Measurements from ENCODE around the gene KRTAP5-5. TPM values are rescaled to one million over a fixed set of nuclear protein-coding genes. Genes with fewer than 3 reads are reported as not detected.

The KRTAP5-5 gene
- total and polyA plus RNA-seq, 10 of the 15 experiments (the other 5 are each of a cell fraction or from before 2014, with no cell fraction given) = not detected

DNA sequence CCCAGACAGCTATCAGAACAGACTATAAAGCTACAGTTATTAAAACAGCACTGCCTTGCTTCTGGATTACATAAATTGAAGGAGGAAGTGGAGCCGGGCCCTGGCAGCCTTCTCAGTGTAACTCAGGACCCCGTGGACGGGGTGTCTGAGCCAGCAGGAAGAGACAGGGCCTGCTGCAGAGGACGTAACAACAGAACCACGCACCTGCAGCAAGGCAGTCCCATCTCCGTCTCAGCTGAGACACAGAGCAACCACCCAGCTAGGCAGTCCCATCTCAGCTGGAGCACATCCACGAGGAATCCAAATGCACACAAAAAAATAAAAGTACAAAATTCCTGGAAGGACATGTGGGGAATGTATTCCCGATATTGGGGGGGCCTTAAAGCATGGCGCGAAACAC is 50.3 kb downstream of the KRTAP5-5 start:
- DNase-seq (ENCODE audit: low read depth, low spot score) (no peak), ATAC-seq (no peak), FAIRE-seq (no peak)
- no TSS peak for BruUV-seq (replicated peaks)
- in situ Hi-C loops (cut with MboI) (no loop called here), intact Hi-C loops (cut with micrococcal nuclease; ENCODE audit: unreplicated experiment) (no loop called here)
- no peak for TF ChIP-seq CEBPB (IDR thresholded peaks at IDR 0.05; ENCODE audit: borderline replicate concordance in 1 of 2, low read depth in 2 of 2, low read length in 2 of 2)
- no peak for TF ChIP-seq ZBED1 (IDR thresholded peaks at IDR 0.05; ENCODE audit: borderline replicate concordance)
- TF ChIP-seq NRF1 (conservative IDR thresholded peaks at IDR 0.05; ENCODE audit: low read depth, low read length) = no peak
- TF ChIP-seq SMARCA5 (IDR thresholded peaks at IDR 0.05) = no peak
- no peak overlapping the region for H3K27ac ChIP-seq (ENCODE audit: control insufficient read depth, insufficient read depth)
- H4K20me1 ChIP-seq (ENCODE audit: control insufficient read depth, insufficient read depth) = no peaks in the 10 kb centered on the region
- H3K4me1 ChIP-seq (ENCODE audit: control insufficient read depth, insufficient read depth, low read length) = no peaks in the 10 kb centered on the region
- no peak overlapping the region for H2AFZ ChIP-seq (ENCODE audit: control insufficient read depth, low read depth, low read length)
- 39% methylated on average over 10 of the region's 10 CpGs for WGBS (ENCODE audit: insufficient coverage, insufficient replicate concordance, low lambda C conversion rate, missing lambda C conversion rate)
- CTCF ChIA-PET = interaction anchor here (1.3 to 3.3 kb wide), 4 partner anchors 15 to 321 kb away, joined by 5 to 19 read pairs (median 6); no protein-coding TSS in a partner anchor
- H3K27me3 ChIP-seq (replicated peaks in 1 of 2; ENCODE audit: control insufficient read depth in 2 of 2, insufficient read depth in 2 of 2, low read length in 1 of 2) = no peaks in the 10 kb centered on the region; a peak in 2 of 4 replicates
- H3K4me2 ChIP-seq (ENCODE audit: control insufficient read depth, insufficient read depth) = no peak overlapping the region
- no peaks in the 10 kb centered on the region for H3K9me3 ChIP-seq (replicated peaks; ENCODE audit: control insufficient read depth, insufficient read depth, low read length)
- POLR2A ChIA-PET = no interaction called here
- H3K36me3 ChIP-seq (ENCODE audit: control insufficient read depth in 2 of 2, insufficient read depth in 2 of 2, low read length in 1 of 2) = no peaks in the 10 kb centered on the region
- H3K4me3 ChIP-seq = no peak overlapping the region
- no peak overlapping the region for H3K9ac ChIP-seq (ENCODE audit: control insufficient read depth, insufficient read depth, low read length)
- SMC1A ChIA-PET (ENCODE audit: uncharacterized antibody, unreplicated experiment) = interaction anchor here (1.8 kb wide), 1 partner anchor 14 kb away, joined by 5 read pairs; no protein-coding TSS in a partner anchor
- RAD21 ChIA-PET (ENCODE audit: unreplicated experiment) = no interaction called here
- no peaks in the 10 kb centered on the region for H3K79me2 ChIP-seq (ENCODE audit: control insufficient read depth, insufficient read depth, low read length)

Other genes with a start within 250 kb of the KRTAP5-5 start
Only the 7 nearest of the 13 such genes appear.
- not detected in 2 replicates for gene DUSP8, start 57.5 kb upstream of the KRTAP5-5 start, total RNA-seq (2014; rRNA removed)
- not detected in 2 replicates for gene DUSP8, start 57.5 kb upstream of the KRTAP5-5 start, total RNA-seq (2014; rRNA removed; fragmentation: Illumina TruSeq; extraction: Trizol)
- 0.21 and 0.38 TPM in 2 replicates for gene DUSP8, start 57.5 kb upstream of the KRTAP5-5 start, total RNA-seq (2021)
- 0.26 and 1.7 TPM in 2 replicates for gene DUSP8, start 57.5 kb upstream of the KRTAP5-5 start, polyA plus RNA-seq (2011; rRNA removed)
- gene DUSP8, start 57.5 kb upstream of the KRTAP5-5 start, polyA plus RNA-seq (2014; fragmentation: Illumina TruSeq; extraction: Trizol) = 0.04 TPM in 1 of 2 replicates, not detected in the other
- not detected for gene DUSP8, start 57.5 kb upstream of the KRTAP5-5 start, polyA plus RNA-seq (2014; fragmentation: Nextera tagmentation; extraction: Ambion mirVana)
- gene DUSP8, start 57.5 kb upstream of the KRTAP5-5 start, polyA plus RNA-seq (2014; rRNA removed) = 0.09 and 0.14 TPM in 2 replicates
- not detected for gene DUSP8, start 57.5 kb upstream of the KRTAP5-5 start, polyA plus RNA-seq (2016; fragmentation: Nextera tagmentation; extraction: Ambion mirVana)
- not detected in 2 replicates for gene KRTAP5-1, start 44.5 kb upstream of the KRTAP5-5 start, total RNA-seq (2014; rRNA removed)
- gene KRTAP5-1, start 44.5 kb upstream of the KRTAP5-5 start, total RNA-seq (2014; rRNA removed; fragmentation: Illumina TruSeq; extraction: Trizol) = not detected in 2 replicates
- not detected in 2 replicates for gene KRTAP5-1, start 44.5 kb upstream of the KRTAP5-5 start, total RNA-seq (2021)
- not detected in 2 replicates for gene KRTAP5-1, start 44.5 kb upstream of the KRTAP5-5 start, polyA plus RNA-seq (2011; rRNA removed)
- gene KRTAP5-1, start 44.5 kb upstream of the KRTAP5-5 start, polyA plus RNA-seq (2014; fragmentation: Illumina TruSeq; extraction: Trizol) = not detected in 2 replicates
- gene KRTAP5-1, start 44.5 kb upstream of the KRTAP5-5 start, polyA plus RNA-seq (2014; fragmentation: Nextera tagmentation; extraction: Ambion mirVana) = not detected
- gene KRTAP5-1, start 44.5 kb upstream of the KRTAP5-5 start, polyA plus RNA-seq (2014; rRNA removed) = not detected in 2 replicates
- not detected for gene KRTAP5-1, start 44.5 kb upstream of the KRTAP5-5 start, polyA plus RNA-seq (2016; fragmentation: Nextera tagmentation; extraction: Ambion mirVana)
- gene KRTAP5-2, start 31.5 kb upstream of the KRTAP5-5 start, total RNA-seq (2014; rRNA removed) = not detected in 2 replicates
- gene KRTAP5-2, start 31.5 kb upstream of the KRTAP5-5 start, total RNA-seq (2014; rRNA removed; fragmentation: Illumina TruSeq; extraction: Trizol) = not detected in 2 replicates
- not detected in 2 replicates for gene KRTAP5-2, start 31.5 kb upstream of the KRTAP5-5 start, total RNA-seq (2021)
- gene KRTAP5-2, start 31.5 kb upstream of the KRTAP5-5 start, polyA plus RNA-seq (2011; rRNA removed) = not detected in 2 replicates
- gene KRTAP5-2, start 31.5 kb upstream of the KRTAP5-5 start, polyA plus RNA-seq (2014; fragmentation: Illumina TruSeq; extraction: Trizol) = not detected in 2 replicates
- gene KRTAP5-2, start 31.5 kb upstream of the KRTAP5-5 start, polyA plus RNA-seq (2014; fragmentation: Nextera tagmentation; extraction: Ambion mirVana) = not detected
- not detected in 2 replicates for gene KRTAP5-2, start 31.5 kb upstream of the KRTAP5-5 start, polyA plus RNA-seq (2014; rRNA removed)
- not detected for gene KRTAP5-2, start 31.5 kb upstream of the KRTAP5-5 start, polyA plus RNA-seq (2016; fragmentation: Nextera tagmentation; extraction: Ambion mirVana)
- gene KRTAP5-3, start 21.3 kb upstream of the KRTAP5-5 start, total RNA-seq (2014; rRNA removed) = not detected in 2 replicates
- not detected in 2 replicates for gene KRTAP5-3, start 21.3 kb upstream of the KRTAP5-5 start, total RNA-seq (2014; rRNA removed; fragmentation: Illumina TruSeq; extraction: Trizol)
- gene KRTAP5-3, start 21.3 kb upstream of the KRTAP5-5 start, total RNA-seq (2021) = not detected in 2 replicates
- not detected in 2 replicates for gene KRTAP5-3, start 21.3 kb upstream of the KRTAP5-5 start, polyA plus RNA-seq (2011; rRNA removed)
- gene KRTAP5-3, start 21.3 kb upstream of the KRTAP5-5 start, polyA plus RNA-seq (2014; fragmentation: Illumina TruSeq; extraction: Trizol) = not detected in 2 replicates
- not detected for gene KRTAP5-3, start 21.3 kb upstream of the KRTAP5-5 start, polyA plus RNA-seq (2014; fragmentation: Nextera tagmentation; extraction: Ambion mirVana)
- not detected in 2 replicates for gene KRTAP5-3, start 21.3 kb upstream of the KRTAP5-5 start, polyA plus RNA-seq (2014; rRNA removed)
- not detected for gene KRTAP5-3, start 21.3 kb upstream of the KRTAP5-5 start, polyA plus RNA-seq (2016; fragmentation: Nextera tagmentation; extraction: Ambion mirVana)
- gene KRTAP5-4, start 7.6 kb upstream of the KRTAP5-5 start, total RNA-seq (2014; rRNA removed) = not detected in 2 replicates
- not detected in 2 replicates for gene KRTAP5-4, start 7.6 kb upstream of the KRTAP5-5 start, total RNA-seq (2014; rRNA removed; fragmentation: Illumina TruSeq; extraction: Trizol)
- not detected in 2 replicates for gene KRTAP5-4, start 7.6 kb upstream of the KRTAP5-5 start, total RNA-seq (2021)
- not detected in 2 replicates for gene KRTAP5-4, start 7.6 kb upstream of the KRTAP5-5 start, polyA plus RNA-seq (2011; rRNA removed)
- not detected in 2 replicates for gene KRTAP5-4, start 7.6 kb upstream of the KRTAP5-5 start, polyA plus RNA-seq (2014; fragmentation: Illumina TruSeq; extraction: Trizol)
- gene KRTAP5-4, start 7.6 kb upstream of the KRTAP5-5 start, polyA plus RNA-seq (2014; fragmentation: Nextera tagmentation; extraction: Ambion mirVana) = not detected
- not detected in 2 replicates for gene KRTAP5-4, start 7.6 kb upstream of the KRTAP5-5 start, polyA plus RNA-seq (2014; rRNA removed)
- gene KRTAP5-4, start 7.6 kb upstream of the KRTAP5-5 start, polyA plus RNA-seq (2016; fragmentation: Nextera tagmentation; extraction: Ambion mirVana) = not detected
- gene KRTAP5-6, start 67.4 kb downstream of the KRTAP5-5 start, total RNA-seq (2014; rRNA removed) = not detected in 2 replicates
- not detected in 2 replicates for gene KRTAP5-6, start 67.4 kb downstream of the KRTAP5-5 start, total RNA-seq (2014; rRNA removed; fragmentation: Illumina TruSeq; extraction: Trizol)
- gene KRTAP5-6, start 67.4 kb downstream of the KRTAP5-5 start, total RNA-seq (2021) = not detected in 2 replicates
- not detected in 2 replicates for gene KRTAP5-6, start 67.4 kb downstream of the KRTAP5-5 start, polyA plus RNA-seq (2011; rRNA removed)
- not detected in 2 replicates for gene KRTAP5-6, start 67.4 kb downstream of the KRTAP5-5 start, polyA plus RNA-seq (2014; fragmentation: Illumina TruSeq; extraction: Trizol)
- not detected for gene KRTAP5-6, start 67.4 kb downstream of the KRTAP5-5 start, polyA plus RNA-seq (2014; fragmentation: Nextera tagmentation; extraction: Ambion mirVana)
- not detected in 2 replicates for gene KRTAP5-6, start 67.4 kb downstream of the KRTAP5-5 start, polyA plus RNA-seq (2014; rRNA removed)
- gene KRTAP5-6, start 67.4 kb downstream of the KRTAP5-5 start, polyA plus RNA-seq (2016; fragmentation: Nextera tagmentation; extraction: Ambion mirVana) = not detected
- gene IFITM10, start 120.8 kb downstream of the KRTAP5-5 start, total RNA-seq (2014; rRNA removed) = 0.16 TPM in 1 of 2 replicates, not detected in the other
- gene IFITM10, start 120.8 kb downstream of the KRTAP5-5 start, total RNA-seq (2014; rRNA removed; fragmentation: Illumina TruSeq; extraction: Trizol) = not detected in 2 replicates
- not detected in 2 replicates for gene IFITM10, start 120.8 kb downstream of the KRTAP5-5 start, total RNA-seq (2021)
- not detected in 2 replicates for gene IFITM10, start 120.8 kb downstream of the KRTAP5-5 start, polyA plus RNA-seq (2011; rRNA removed)
- not detected in 2 replicates for gene IFITM10, start 120.8 kb downstream of the KRTAP5-5 start, polyA plus RNA-seq (2014; fragmentation: Illumina TruSeq; extraction: Trizol)
- gene IFITM10, start 120.8 kb downstream of the KRTAP5-5 start, polyA plus RNA-seq (2014; fragmentation: Nextera tagmentation; extraction: Ambion mirVana) = not detected
- 0.10 and 0.27 TPM in 2 replicates for gene IFITM10, start 120.8 kb downstream of the KRTAP5-5 start, polyA plus RNA-seq (2014; rRNA removed)
- under 1 TPM in 1 of 2 experiments, not detected in 1; 0.04 TPM for gene IFITM10, start 120.8 kb downstream of the KRTAP5-5 start, polyA plus RNA-seq (2016; fragmentation: Nextera tagmentation; extraction: Ambion mirVana)